GM19035 (cell line): Measurements from ENCODE around the gene CSF2.
"Not testable (repeated sequence)": the region's sequence is repeated elsewhere in the genome, so short reads cannot be mapped to it uniquely, and the experiment has no call there.

Experiments used
- ATAC-seq: cut with Tn5 transposase; IDR thresholded peaks from one replicate; pipeline ENCODE4 v1.9.1; 2021; ENCODE audit not compliant: unreplicated experiment

Gene CSF2

DNA sequence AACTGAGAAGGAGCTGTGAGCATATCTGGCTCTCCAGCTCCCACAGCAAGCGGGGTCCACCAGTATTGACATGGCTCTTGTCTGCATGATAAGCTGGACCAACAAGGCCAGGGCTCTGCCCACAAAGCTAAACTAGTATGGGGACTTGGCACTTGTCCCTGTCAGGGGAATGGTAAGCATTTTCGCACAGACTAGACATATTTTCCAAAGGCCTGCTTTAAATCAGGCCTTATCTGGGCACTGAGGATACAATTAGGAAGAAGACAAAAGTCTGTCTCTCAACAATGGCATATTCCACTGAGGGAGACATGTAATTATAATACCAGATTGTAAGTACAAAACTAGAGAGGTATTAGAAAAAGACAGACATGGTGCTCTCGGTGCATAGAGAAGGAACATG, 32.1 kb downstream of the CSF2 start:
- no peak for ATAC-seq

DNA sequence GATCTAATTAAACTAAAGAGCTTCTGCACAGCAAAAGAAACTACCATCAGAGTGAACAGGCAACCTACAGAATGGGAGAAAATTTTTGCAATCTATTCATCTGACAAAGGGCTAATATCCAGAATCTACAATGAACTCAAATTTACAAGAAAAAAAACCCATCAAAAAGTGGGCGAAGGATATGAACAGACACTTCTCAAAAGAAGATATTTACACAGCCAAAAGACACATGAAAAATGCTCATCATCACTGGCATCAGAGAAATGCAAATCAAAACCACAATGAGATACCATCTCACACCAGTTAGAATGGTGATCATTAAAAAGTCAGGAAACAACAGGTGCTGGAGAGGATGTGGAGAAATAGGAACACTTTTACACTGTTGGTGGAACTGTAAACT, 34.9 kb downstream of the CSF2 start:
- not testable (repeated sequence) for ATAC-seq

DNA sequence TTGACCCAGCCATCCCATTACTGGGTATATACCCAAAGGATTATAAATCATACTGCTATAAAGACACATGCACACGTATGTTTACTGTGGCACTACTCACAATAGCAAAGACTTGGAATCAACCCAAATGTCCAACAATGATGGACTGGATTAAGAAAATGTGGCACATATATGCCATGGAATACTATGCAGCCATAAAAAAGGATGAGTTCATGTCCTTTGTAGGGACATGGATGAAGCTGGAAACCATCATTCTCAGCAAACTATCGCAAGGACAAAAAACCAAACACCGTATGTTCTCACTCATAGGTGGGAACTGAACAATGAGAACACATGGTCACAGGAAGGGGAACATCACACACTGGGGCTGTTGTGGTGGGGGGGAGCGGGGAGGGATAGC, 35.4 kb downstream of the CSF2 start:
- ATAC-seq, result not testable (repeated sequence)

DNA sequence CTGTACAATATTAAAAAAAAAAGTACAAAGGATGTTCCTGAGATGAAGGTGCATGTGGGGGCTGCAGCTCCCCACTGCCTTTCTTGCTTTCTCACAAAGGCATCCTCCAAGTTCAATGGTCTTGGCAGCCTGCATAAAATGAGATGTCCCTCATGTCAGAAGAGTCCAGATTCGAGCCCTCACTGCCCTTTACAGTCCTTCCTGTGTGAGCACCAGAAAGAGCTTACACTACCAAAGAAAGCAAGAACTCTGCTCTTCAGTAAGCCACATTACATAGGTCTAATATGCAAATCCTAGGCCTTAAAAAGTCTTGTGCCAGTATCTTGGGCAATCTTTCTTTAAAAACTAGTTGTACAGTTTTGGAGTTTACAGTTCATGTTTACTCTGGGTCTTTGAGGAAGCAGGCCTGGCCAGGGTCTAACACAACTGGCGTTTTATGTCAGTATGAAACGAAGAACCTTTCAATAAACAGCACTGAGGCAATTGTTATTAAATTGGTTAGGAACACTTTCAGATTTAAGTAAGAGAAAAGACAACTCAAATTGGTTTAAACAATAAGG, 36.0 kb downstream of the CSF2 start:
- ATAC-seq, result no peak

DNA sequence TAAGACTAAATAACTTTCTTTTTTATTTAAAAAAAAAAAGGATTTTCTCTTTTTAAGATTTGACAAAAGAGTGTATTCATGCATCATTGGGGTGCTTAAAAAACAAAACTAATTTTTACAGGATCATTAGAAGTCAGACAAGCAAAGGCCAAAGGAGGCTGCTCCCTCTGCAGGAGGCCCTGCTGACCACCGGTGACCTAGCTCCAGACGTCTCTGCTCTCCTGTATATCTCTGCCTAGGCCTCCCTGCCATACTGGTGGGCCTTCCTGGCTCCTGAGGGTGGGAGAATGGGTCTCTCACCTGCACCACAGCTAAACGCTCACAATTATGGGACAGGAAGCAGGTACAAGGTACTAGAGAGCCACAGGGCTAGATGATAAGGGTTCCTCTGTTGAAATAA, 36.6 kb downstream of the CSF2 start:
- ATAC-seq, result no peak

DNA sequence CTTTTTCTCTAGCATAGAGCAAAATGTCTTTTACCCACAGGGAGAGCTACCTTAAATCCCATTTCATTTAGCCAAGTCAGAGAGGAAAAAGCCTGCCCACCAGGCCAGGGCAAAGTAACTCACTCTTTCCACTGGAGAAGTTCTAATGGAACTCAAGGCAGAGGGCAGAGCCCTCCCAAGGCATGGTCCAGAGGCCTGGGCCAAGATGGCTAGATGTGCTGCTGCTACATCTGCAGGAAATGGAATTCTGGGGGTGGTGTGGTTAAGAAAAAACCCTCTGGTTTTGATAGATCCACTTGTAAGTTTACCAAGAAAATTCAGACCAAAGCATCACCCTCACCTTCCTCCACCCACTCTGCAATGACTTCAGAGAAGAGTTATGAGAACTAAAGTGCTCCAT, 37.3 kb downstream of the CSF2 start:
- ATAC-seq, result no peak

DNA sequence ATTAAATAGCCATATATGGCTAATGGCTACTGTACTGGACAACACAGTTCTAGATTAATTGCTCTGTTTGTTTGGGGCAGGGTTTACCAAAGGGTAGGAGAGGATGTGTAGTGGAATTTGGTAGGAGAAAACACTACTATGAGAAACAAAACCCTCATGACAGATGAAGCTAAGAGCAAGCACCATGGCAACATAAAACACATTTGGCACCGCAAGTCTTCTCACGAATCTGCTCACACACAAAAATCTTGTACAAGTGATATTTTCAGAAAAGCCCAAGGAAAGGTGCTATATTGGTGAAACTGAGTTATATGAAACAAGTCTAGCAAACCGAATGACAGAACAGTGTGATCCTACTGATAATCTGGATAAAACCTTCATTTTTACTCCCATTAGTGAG, 38.5 kb downstream of the CSF2 start:
- no peak for ATAC-seq

DNA sequence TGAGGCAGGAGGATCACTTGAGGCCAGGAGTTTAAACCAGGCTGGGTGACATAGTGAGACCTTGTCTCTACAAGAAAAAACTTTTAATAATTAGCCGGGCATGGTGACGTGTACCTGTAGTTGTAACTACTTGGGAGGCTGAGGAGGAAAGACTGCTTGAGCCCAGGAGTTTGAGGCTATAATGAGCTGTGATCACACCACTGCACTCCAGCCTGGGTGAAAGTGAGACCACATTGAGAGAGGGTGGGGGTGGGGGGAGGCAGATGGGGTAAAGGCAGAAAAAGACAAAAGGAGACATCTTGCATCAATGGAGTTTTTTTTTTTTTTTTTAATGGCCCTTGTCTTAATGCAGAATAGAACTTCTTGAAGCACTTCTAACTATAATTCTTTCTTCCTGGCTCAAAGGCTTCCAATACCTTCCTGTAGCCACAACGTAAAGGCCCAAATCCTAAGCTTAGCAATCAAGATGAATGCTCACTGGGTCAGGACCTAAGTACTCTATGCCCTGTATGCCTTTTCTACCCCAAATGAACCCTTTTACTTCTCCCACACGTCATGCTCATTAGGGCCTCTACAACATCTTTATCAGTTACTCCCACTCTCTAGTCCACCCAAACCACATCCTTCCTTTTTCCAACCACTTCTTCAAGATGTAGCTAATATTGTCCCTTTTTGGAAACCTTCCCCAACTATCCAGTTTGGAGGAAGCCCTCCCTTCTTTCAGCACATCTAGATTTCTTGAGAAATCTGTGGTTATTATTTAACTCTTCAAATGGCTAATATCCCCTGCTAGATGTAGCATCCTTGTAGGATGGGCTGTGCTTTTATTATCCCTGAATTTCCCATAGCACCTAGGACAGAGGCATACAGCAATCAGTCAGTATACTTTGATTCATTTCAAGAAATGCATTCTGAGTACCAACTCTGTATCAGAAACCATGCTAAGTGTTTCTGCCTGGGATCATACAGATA, 40.8 kb downstream of the CSF2 start:
- ATAC-seq, result no peak

DNA sequence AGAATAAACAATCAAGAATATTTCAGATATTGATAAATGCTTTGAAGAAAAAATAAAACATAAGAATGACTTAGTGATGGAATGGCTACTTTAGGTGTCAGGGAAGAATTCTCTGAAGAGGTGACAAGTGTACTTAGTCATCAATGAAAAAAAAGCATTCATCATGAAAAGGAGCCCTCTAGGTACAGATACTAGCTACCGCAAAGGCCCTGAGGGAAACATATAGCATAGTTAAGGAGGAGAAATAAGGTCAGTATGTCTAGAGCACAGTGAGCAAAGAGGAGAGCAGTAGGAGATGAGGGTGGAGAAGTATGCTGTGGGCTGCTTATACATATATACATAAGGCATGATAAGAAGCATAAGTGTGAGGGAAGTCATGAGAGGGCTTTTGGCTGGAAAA, 41.8 kb downstream of the CSF2 start:
- ATAC-seq, result no peak

DNA sequence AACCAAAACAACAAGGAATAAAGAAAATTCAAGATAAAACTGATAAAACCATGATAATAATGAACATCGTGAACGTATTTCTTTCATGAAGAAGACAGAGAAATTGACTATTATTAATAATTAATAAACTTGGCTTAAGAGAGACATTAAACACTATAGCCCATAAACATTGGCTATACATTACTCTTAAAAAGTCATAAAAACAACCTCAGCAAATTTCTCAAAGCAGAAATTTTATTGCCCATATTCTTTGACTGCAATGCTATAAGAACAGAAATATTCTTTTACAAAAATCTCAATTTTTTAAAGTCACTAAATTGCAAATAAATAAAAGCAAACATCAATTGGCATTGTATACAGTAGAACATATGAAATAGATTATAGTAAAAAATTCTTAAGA, 42.5 kb downstream of the CSF2 start:
- ATAC-seq, result no peak

DNA sequence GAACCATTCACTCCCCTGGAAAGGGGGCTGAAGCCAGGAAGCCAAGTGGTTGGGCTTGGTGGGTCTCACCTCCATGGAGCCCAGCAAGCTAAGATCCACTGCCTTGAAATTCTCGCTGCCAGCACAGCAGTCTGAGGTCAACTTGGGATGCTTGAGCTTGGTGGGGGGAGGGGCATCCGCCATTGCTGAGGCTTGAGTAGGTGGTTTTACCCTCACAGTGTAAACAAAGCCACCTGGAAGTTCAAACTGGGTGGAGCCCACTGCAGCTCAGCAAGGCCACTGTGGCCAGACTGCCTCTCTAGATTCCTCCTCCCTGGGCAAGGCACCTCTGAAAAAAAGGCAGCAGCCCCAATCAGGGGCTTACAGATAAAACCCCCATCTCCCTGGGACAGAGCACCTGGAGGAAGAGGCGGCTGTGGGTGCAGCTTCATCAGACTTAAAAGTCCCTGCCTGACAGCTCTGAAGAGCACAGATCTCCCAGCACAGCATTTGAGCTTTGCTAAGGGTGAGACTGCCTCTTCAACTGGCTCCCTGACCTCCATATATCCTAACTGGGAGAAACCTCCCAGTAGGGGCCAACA, 43.4 kb downstream of the CSF2 start:
- ATAC-seq, result not testable (repeated sequence)

DNA sequence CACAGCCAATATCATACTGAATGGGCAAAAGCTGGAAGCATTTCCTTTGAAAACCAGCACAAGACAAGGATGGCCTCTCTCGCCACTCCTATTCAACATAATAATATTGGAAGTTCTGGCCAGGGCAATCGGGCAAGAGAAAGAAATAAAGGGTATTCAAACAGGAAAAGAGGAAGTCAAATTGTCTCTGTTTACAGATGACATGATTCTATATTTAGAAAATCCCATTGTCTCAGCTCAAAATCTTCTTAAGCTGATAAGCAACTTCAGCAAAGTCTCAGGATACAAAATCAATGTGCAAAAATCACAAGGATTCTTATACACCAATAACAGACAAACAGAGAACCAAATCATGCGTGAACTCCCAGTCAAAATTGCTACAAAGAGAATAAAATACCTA, 47.1 kb downstream of the CSF2 start:
- ATAC-seq, result not testable (repeated sequence)

DNA sequence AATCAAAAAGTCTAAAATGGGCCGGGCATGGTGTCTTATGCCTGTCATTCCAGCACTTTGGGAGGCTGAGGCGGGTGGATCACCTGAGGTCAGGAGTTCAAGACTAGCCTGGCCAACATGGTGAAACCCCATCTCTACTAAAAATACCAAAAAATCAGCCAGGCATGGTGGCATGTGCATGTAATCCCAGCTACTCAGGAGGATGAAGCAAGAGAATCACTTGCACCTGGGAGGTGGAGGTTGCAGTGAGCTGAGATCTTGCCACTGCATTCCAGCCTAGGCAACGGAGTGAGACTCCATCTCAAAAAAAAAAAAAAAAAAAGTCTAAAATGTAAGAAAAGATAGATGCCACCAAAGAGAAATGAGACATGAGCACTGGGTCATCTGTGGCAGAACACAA, 49.4 kb downstream of the CSF2 start:
- ATAC-seq, result not testable (repeated sequence)

DNA sequence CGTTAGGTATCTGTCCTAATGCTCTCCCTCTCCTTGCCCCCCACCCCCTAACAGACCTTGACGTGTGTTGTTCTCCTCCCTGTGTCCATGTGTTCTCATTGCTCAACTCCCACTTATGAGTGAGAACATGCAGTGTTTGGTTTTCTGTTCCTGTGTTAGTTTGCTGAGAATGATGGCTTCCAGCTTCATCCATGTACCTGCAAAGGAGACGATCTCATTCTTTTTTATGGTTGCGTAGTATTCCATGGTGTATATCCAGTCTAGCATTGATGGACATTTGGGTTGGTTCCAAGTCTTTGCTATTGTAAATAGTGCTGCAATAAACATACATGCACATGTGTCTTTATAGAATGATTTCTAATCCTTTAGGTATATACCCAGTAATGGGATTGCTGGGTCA, 50.0 kb downstream of the CSF2 start:
- ATAC-seq, result not testable (repeated sequence)
